HG03060 (cell line): ENCODE results near the gene FAM9C.
"Not testable (repeated sequence)": the region's sequence is repeated elsewhere in the genome, so short reads cannot be mapped to it uniquely, and the experiment has no call there.

Experiments used
- ATAC-seq: cut with Tn5 transposase; IDR thresholded peaks from one replicate; pipeline ENCODE4 v1.9.1; 2021; ENCODE audit warnings: low read depth, moderate number of reproducible peaks; ENCODE audit not compliant: unreplicated experiment

FAM9C gene

GRCh38 chrX:13076176-13076961 lies 31.9 kb upstream of the FAM9C start:
- no peak for ATAC-seq

GRCh38 chrX:13074297-13075262 lies 30.2 kb upstream of the FAM9C start:
- peak; percentile 56 for ATAC-seq

- no peak for ATAC-seq
Observed at GRCh38 chrX:13069771-13070416, 25.5 kb upstream of the FAM9C start.

- no peak for ATAC-seq
Observed at GRCh38 chrX:13068651-13069050, 24.2 kb upstream of the FAM9C start.

GRCh38 chrX:13067773-13068172 lies 23.4 kb upstream of the FAM9C start:
- ATAC-seq = no peak

- ATAC-seq = no peak
Observed at GRCh38 chrX:13066391-13066790, 22.0 kb upstream of the FAM9C start.

GRCh38 chrX:13064599-13065143 lies 20.3 kb upstream of the FAM9C start:
- ATAC-seq = no peak

GRCh38 chrX:13063124-13063523 lies 18.7 kb upstream of the FAM9C start:
- not testable (repeated sequence) for ATAC-seq

- not testable (repeated sequence) for ATAC-seq
Observed at GRCh38 chrX:13062331-13062730, 17.9 kb upstream of the FAM9C start.

GRCh38 chrX:13061215-13061708 lies 16.8 kb upstream of the FAM9C start:
- not testable (repeated sequence) for ATAC-seq

- no peak for ATAC-seq
Observed at GRCh38 chrX:13059637-13060499, 15.4 kb upstream of the FAM9C start.

GRCh38 chrX:13055486-13055885 lies 11.1 kb upstream of the FAM9C start:
- no peak for ATAC-seq

GRCh38 chrX:13053171-13053570 lies 8.8 kb upstream of the FAM9C start:
- no peak for ATAC-seq

- no peak for ATAC-seq
Observed at GRCh38 chrX:13051529-13052172, 7.2 kb upstream of the FAM9C start.

GRCh38 chrX:13051167-13051528 lies 6.7 kb upstream of the FAM9C start:
- no peak for ATAC-seq

GRCh38 chrX:13050151-13050550 lies 5.7 kb upstream of the FAM9C start:
- ATAC-seq = no peak

GRCh38 chrX:13048280-13048679 lies 3.9 kb upstream of the FAM9C start:
- no peak for ATAC-seq

GRCh38 chrX:13047759-13048158 lies 3.3 kb upstream of the FAM9C start:
- ATAC-seq = no peak
